GM23338 (cell line): ENCODE measurements around the gene NTM.

Experiments
- CREB1 ChIP-seq: fragments of 250-450 bp; sonication (Bioruptor Pico); IDR thresholded peaks from 2 replicates; pipeline ENCODE4 v1.5.0; 2020; ENCODE audit warnings: low read depth, mild to moderate bottlenecking, moderate library complexity
- EZH2 ChIP-seq: fragments of 200-600 bp; sonication (generic); IDR thresholded peaks from one replicate; pipeline ENCODE4 v1.8.0; 2017; ENCODE audit warnings: antibody characterized with exemption, mild to moderate bottlenecking, low read depth; ENCODE audit not compliant: unreplicated experiment
- EZH2phosphoT487 ChIP-seq: fragments of 200-600 bp; sonication (generic); IDR thresholded peaks from one replicate; pipeline ENCODE4 v1.8.1; 2018; ENCODE audit warnings: antibody characterized with exemption; ENCODE audit not compliant: unreplicated experiment
- POLR2AphosphoS5 ChIP-seq: IDR thresholded peaks from 2 replicates; pipeline ENCODE4 v1.6.1; 2016; ENCODE audit warnings: antibody characterized with exemption, low read depth
- ZNF114 ChIP-seq: fragments of 250-450 bp; sonication (Bioruptor Pico); IDR thresholded peaks from 2 replicates; pipeline ENCODE4 v1.5.0; 2020; ENCODE audit warnings: mild to moderate bottlenecking, moderate library complexity
- TF ChIP-seq, protein P1 (sequence below), 2 experiments: fragments of 200-600 bp in 1 of 2; sonication (generic) in 1 of 2; conservative IDR thresholded peaks; 2 replicates each; pipeline versions ENCODE4 v1.5.1 to v1.6.1; 2016 to 2017; ENCODE audit warnings: antibody characterized with exemption in 2 of 2, low read depth in 2 of 2, mild to moderate bottlenecking in 2 of 2, moderate library complexity in 1 of 2
- TF ChIP-seq, protein P2 (sequence below): IDR thresholded peaks from 2 replicates; pipeline ENCODE4 v1.6.1; 2016; ENCODE audit warnings: antibody characterized with exemption

DNA sequence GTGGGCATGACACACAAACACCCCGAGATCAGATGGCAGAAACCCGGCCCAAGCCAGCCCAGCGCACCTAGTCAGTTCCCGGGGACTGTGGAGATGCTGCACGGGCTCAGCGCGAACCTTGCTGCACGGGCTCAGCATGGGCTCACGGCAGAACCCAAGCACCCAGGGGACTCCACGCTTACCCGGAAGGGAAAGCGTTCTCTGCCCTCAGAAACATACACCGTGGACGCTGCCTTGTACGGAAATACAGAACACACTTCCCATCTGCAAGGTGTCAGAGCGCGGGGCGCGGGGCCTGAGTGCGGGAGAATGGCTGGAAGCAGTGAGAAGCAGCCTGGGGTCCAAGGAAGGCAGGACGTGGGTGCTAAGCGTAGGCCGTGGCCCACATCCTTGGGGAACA, 319.9 kb downstream of the NTM start:
- TF ChIP-seq, protein P1, sequence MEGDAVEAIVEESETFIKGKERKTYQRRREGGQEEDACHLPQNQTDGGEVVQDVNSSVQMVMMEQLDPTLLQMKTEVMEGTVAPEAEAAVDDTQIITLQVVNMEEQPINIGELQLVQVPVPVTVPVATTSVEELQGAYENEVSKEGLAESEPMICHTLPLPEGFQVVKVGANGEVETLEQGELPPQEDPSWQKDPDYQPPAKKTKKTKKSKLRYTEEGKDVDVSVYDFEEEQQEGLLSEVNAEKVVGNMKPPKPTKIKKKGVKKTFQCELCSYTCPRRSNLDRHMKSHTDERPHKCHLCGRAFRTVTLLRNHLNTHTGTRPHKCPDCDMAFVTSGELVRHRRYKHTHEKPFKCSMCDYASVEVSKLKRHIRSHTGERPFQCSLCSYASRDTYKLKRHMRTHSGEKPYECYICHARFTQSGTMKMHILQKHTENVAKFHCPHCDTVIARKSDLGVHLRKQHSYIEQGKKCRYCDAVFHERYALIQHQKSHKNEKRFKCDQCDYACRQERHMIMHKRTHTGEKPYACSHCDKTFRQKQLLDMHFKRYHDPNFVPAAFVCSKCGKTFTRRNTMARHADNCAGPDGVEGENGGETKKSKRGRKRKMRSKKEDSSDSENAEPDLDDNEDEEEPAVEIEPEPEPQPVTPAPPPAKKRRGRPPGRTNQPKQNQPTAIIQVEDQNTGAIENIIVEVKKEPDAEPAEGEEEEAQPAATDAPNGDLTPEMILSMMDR (conservative IDR thresholded peaks at IDR 0.05; ENCODE audit: low read depth in 2 of 2): no peak
- TF ChIP-seq POLR2AphosphoS5 (no peak), EZH2 (no peak), CREB1 (no peak), EZH2phosphoT487 (no peak), ZNF114 (CRISPR knock-in tag) (no peak)
- TF ChIP-seq, protein P2, sequence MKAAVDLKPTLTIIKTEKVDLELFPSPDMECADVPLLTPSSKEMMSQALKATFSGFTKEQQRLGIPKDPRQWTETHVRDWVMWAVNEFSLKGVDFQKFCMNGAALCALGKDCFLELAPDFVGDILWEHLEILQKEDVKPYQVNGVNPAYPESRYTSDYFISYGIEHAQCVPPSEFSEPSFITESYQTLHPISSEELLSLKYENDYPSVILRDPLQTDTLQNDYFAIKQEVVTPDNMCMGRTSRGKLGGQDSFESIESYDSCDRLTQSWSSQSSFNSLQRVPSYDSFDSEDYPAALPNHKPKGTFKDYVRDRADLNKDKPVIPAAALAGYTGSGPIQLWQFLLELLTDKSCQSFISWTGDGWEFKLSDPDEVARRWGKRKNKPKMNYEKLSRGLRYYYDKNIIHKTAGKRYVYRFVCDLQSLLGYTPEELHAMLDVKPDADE: no peak
